ENCODE measurements around the gene FN3KRP. TPM values are rescaled to one million over a fixed set of nuclear protein-coding genes. Genes with fewer than 3 reads are reported as not detected.

FN3KRP gene
- total and polyA plus RNA-seq, 2 of the 13 experiments (the other 11 are each of a cell fraction or from before 2014, with no cell fraction given), result 22.4 to 28.2 TPM

GRCh38 chr17:82698974-82699442 is 17.5 kb upstream of the FN3KRP start (continued):
- TF ChIP-seq WIZ (CRISPR knock-in tag; IDR thresholded peaks at IDR 0.05) (no peak), ZNF18 (CRISPR knock-in tag; IDR thresholded peaks at IDR 0.05; ENCODE audit: insufficient replicate concordance) (no peak), ZNF383 (CRISPR knock-in tag; IDR thresholded peaks at IDR 0.05; ENCODE audit: borderline replicate concordance) (no peak), RARA (CRISPR knock-in tag; IDR thresholded peaks at IDR 0.05) (no peak), ZMYM3 (CRISPR knock-in tag; IDR thresholded peaks at IDR 0.05) (no peak), NKX3-1 (CRISPR knock-in tag; IDR thresholded peaks at IDR 0.05) (no peak), TCF7L2 (IDR thresholded peaks at IDR 0.05; ENCODE audit: low read depth, low read length) (no peak), ZNF780A (CRISPR knock-in tag; IDR thresholded peaks at IDR 0.05) (no peak), POLR2A (IDR thresholded peaks at IDR 0.05; ENCODE audit: insufficient read depth in 1 of 2, low read depth in 2 of 2, low read length in 2 of 2) (no peak), ZNF205 (CRISPR knock-in tag; IDR thresholded peaks at IDR 0.05) (no peak), KAT8 (CRISPR knock-in tag; IDR thresholded peaks at IDR 0.05) (no peak), ZFP36L1 (CRISPR knock-in tag; IDR thresholded peaks at IDR 0.05) (no peak), ZSCAN25 (CRISPR knock-in tag; IDR thresholded peaks at IDR 0.05) (no peak), ZNF276 (CRISPR knock-in tag; IDR thresholded peaks at IDR 0.05; ENCODE audit: low read depth) (no peak), NAIF1 (CRISPR knock-in tag; IDR thresholded peaks at IDR 0.05; ENCODE audit: borderline replicate concordance) (no peak), ZXDC (CRISPR knock-in tag; IDR thresholded peaks at IDR 0.05) (no peak), NR2F2 (IDR thresholded peaks at IDR 0.05; ENCODE audit: borderline replicate concordance, low read depth) (no peak), ZFP41 (CRISPR knock-in tag; IDR thresholded peaks at IDR 0.05; ENCODE audit: borderline replicate concordance) (0 out of 2 replicates have a peak, but pooled peaks have one; percentile 47)
- TF ChIP-seq, protein P1, sequence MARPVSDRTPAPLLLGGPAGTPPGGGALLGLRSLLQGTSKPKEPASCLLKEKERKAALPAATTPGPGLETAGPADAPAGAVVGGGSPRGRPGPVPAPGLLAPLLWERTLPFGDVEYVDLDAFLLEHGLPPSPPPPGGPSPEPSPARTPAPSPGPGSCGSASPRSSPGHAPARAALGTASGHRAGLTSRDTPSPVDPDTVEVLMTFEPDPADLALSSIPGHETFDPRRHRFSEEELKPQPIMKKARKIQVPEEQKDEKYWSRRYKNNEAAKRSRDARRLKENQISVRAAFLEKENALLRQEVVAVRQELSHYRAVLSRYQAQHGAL (CRISPR knock-in tag; IDR thresholded peaks at IDR 0.05; ENCODE audit: not compliant biosample characterization), result no peak
- TF ChIP-seq, protein P2, sequence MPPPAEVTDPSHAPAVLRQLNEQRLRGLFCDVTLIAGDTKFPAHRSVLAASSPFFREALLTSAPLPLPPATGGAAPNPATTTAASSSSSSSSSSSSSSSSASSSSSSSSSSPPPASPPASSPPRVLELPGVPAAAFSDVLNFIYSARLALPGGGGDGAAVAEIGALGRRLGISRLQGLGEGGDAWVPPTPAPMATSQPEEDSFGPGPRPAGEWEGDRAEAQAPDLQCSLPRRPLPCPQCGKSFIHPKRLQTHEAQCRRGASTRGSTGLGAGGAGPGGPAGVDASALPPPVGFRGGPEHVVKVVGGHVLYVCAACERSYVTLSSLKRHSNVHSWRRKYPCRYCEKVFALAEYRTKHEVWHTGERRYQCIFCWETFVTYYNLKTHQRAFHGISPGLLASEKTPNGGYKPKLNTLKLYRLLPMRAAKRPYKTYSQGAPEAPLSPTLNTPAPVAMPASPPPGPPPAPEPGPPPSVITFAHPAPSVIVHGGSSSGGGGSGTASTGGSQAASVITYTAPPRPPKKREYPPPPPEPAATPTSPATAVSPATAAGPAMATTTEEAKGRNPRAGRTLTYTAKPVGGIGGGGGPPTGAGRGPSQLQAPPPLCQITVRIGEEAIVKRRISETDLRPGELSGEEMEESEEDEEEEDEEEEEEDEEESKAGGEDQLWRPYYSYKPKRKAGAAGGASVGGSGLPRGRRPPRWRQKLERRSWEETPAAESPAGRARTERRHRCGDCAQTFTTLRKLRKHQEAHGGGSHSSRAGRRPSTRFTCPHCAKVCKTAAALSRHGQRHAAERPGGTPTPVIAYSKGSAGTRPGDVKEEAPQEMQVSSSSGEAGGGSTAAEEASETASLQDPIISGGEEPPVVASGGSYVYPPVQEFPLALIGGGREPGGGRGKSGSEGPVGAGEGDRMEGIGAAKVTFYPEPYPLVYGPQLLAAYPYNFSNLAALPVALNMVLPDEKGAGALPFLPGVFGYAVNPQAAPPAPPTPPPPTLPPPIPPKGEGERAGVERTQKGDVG (CRISPR knock-in tag; IDR thresholded peaks at IDR 0.05; ENCODE audit: borderline replicate concordance), result peak; percentile 35; the same call in 1 of the 2 replicates
